Measurements from ENCODE around the gene MCF2L2. TPM values are rescaled to one million over a fixed set of nuclear protein-coding genes. Genes with fewer than 3 reads are reported as not detected.

The MCF2L2 gene
- total RNA-seq, 4 donors from 2014 or later = 0.61 to 2.9 (median 1.3) TPM

- no peak for TF ChIP-seq POLR2A (IDR thresholded peaks at IDR 0.05)
- TF ChIP-seq, protein P1, sequence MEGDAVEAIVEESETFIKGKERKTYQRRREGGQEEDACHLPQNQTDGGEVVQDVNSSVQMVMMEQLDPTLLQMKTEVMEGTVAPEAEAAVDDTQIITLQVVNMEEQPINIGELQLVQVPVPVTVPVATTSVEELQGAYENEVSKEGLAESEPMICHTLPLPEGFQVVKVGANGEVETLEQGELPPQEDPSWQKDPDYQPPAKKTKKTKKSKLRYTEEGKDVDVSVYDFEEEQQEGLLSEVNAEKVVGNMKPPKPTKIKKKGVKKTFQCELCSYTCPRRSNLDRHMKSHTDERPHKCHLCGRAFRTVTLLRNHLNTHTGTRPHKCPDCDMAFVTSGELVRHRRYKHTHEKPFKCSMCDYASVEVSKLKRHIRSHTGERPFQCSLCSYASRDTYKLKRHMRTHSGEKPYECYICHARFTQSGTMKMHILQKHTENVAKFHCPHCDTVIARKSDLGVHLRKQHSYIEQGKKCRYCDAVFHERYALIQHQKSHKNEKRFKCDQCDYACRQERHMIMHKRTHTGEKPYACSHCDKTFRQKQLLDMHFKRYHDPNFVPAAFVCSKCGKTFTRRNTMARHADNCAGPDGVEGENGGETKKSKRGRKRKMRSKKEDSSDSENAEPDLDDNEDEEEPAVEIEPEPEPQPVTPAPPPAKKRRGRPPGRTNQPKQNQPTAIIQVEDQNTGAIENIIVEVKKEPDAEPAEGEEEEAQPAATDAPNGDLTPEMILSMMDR (IDR thresholded peaks at IDR 0.05) = no peak
Measured at GRCh38 chr3:183247011-183247589, 181.3 kb downstream of the MCF2L2 start.

GRCh38 chr3:183244981-183245476, 183.4 kb downstream of the MCF2L2 start:
- H3K4me3 ChIP-seq = no peak overlapping the region
- DNase-seq = no peak
- H3K9me3 ChIP-seq = peaks cover 0 to 21% (median 15%) of the 10 kb centered on the region in 3 donors
- intact Hi-C loops (cut with DNase I) = no loop called here
- no peaks in the 10 kb centered on the region for H3K4me1 ChIP-seq
- TF ChIP-seq, protein P1 (IDR thresholded peaks at IDR 0.05) = no peak
- TF ChIP-seq POLR2A (IDR thresholded peaks at IDR 0.05) = no peak
- no peak overlapping the region for H3K27ac ChIP-seq
- H3K27me3 ChIP-seq = no peaks in the 10 kb centered on the region
- H3K36me3 ChIP-seq = no peaks in the 10 kb centered on the region

More at GRCh38 chr3:183247011-183247589, 181.3 kb downstream of the MCF2L2 start:
- WGBS, 2 donors = 78 to 86% methylated on average over 6 of the region's 6 CpGs
- Histone ChIP-seq H3K27me3 (no peaks in the 10 kb centered on the region), H3K9me3 (peaks cover 0 to 10% (median 8%) of the 10 kb centered on the region in 3 donors), H3K4me3 (no peak overlapping the region), H3K36me3 (no peaks in the 10 kb centered on the region), H3K27ac (no peak overlapping the region), H3K4me1 (peaks cover 0 to 13% (median 7%) of the 10 kb centered on the region in 3 donors)
- intact Hi-C loops (cut with DNase I) = no loop called here
- DNase-seq = no peak

DNA sequence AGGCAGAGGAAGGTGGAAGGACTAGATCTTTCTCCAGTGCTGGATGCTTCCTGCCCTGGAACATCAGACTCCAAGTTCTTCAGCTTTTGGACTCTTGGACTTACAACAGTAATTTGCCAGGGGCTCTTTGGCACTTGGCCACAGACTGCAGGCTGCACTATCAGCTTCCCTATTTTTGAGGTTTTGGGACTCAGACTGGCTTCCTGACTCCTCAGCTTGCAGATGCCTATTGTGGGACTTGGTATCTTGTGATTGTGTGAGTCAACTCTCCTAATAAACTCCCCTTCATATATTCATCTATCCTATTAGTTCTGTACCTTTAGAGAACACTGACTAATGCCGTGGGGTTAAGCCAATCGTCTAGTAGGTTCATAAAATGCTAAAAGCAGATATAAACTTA, 184.2 kb downstream of the MCF2L2 start:
- intact Hi-C loops (cut with DNase I) = no loop called here
- 66 to 82% methylated on average over 2 of the region's 2 CpGs for WGBS, 2 donors
- Histone ChIP-seq H3K27ac (no peak overlapping the region), H3K27me3 (no peaks in the 10 kb centered on the region), H3K9me3 (peaks cover 0 to 21% (median 15%) of the 10 kb centered on the region in 3 donors), H3K4me3 (no peak overlapping the region), H3K4me1 (no peaks in the 10 kb centered on the region), H3K36me3 (no peaks in the 10 kb centered on the region)
- no peak for DNase-seq
- TF ChIP-seq, protein P1 (IDR thresholded peaks at IDR 0.05) = no peak
- no peak for TF ChIP-seq POLR2A (IDR thresholded peaks at IDR 0.05)

- intact Hi-C loops (cut with DNase I) = no loop called here
- Histone ChIP-seq H3K27ac (no peak overlapping the region), H3K4me3 (no peak overlapping the region), H3K4me1 (no peaks in the 10 kb centered on the region), H3K36me3 (no peaks in the 10 kb centered on the region), H3K9me3 (peaks cover 0 to 21% (median 15%) of the 10 kb centered on the region in 3 donors), H3K27me3 (no peaks in the 10 kb centered on the region)
- no peak for DNase-seq
- WGBS, 2 donors = no CpG with 5 or more reads among the region's 1 CpG
- no peak for TF ChIP-seq POLR2A (IDR thresholded peaks at IDR 0.05)
- TF ChIP-seq, protein P1 (IDR thresholded peaks at IDR 0.05) = no peak
Measured at GRCh38 chr3:183242431-183242830, 186.0 kb downstream of the MCF2L2 start.

DNA sequence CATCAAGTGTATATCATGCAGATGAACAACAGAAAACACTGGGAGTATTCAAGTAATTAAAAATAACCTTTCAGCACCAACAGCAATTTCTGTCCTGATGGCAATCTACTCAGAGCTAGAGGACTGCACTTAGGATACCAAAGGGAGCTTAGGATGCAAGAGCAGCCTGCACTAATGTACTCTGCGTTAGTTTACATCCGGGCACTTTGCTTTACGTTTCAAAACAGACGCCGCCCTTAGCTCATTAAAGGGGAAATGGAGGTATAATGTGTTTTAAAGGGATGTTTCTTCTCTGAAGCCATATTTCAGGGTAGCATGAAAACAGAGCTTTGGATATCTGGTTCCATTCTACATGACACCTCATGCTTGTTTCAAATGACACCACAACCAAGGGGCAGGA, 189.4 kb downstream of the MCF2L2 start:
- 72 to 84% methylated on average over 5 of the region's 5 CpGs for WGBS, 2 donors
- H3K9me3 ChIP-seq = peaks cover 0 to 21% (median 15%) of the 10 kb centered on the region in 3 donors
- TF ChIP-seq POLR2A (IDR thresholded peaks at IDR 0.05) = no peak
- TF ChIP-seq, protein P1 (IDR thresholded peaks at IDR 0.05) = no peak
- no peak overlapping the region for H3K4me3 ChIP-seq
- intact Hi-C loops (cut with DNase I) = no loop called here
- DNase-seq = no peak
- H3K4me1 ChIP-seq = no peaks in the 10 kb centered on the region
- no peaks in the 10 kb centered on the region for H3K27me3 ChIP-seq
- H3K36me3 ChIP-seq = no peaks in the 10 kb centered on the region
- no peak overlapping the region for H3K27ac ChIP-seq
